Vagina (tissue), 2 donors: ENCODE measurements around the gene VMP1.

Source experiments
- CTCF ChIP-seq, 3 experiments: fragments of 450-650 bp in 2 of 3; fragments of 200-600 bp in 1 of 3; sonication (generic) in 1 of 3; IDR thresholded peaks; one replicate each; pipeline ENCODE4 v1.5.1; 2017 to 2019; ENCODE audit warnings: antibody characterized with exemption in 3 of 3, mild to moderate bottlenecking in 2 of 3, moderate library complexity in 2 of 3
- POLR2A ChIP-seq, 2 donors: fragments of 450-650 bp; IDR thresholded peaks; one replicate each; pipeline ENCODE4 v1.6.1; 2017; ENCODE audit warnings: antibody characterized with exemption in 2 of 2, mild to moderate bottlenecking in 2 of 2, moderate library complexity in 2 of 2

- TF ChIP-seq CTCF (IDR thresholded peaks at IDR 0.05) (no peak), POLR2A (IDR thresholded peaks at IDR 0.05) (no peak)
These were observed 85.8 kb downstream of the VMP1 start for GRCh38 chr17:59793205-59793604.
